HG02623 (cell line): Measurements from ENCODE around the gene UBL5.

Experiments
- ATAC-seq: cut with Tn5 transposase; IDR thresholded peaks from one replicate; pipeline ENCODE4 v1.9.1; 2021; ENCODE audit warnings: moderate library complexity; ENCODE audit not compliant: unreplicated experiment

The UBL5 gene

GRCh38 chr19:9877780-9878510 lies 50.2 kb downstream of the UBL5 start:
- ATAC-seq, result no peak

- ATAC-seq, result no peak
Measured at GRCh38 chr19:9878511-9879196, 50.9 kb downstream of the UBL5 start.
